Stimulated activated CD4-positive, alpha-beta T cell treated with anti-CD3 and anti-CD28 coated beads, TNF-alpha, amount 100 ng/mL, for 24 hours (primary cell): Measurements from ENCODE around the gene C1QTNF1.

Experiments used
- DNase-seq, 3 experiments: peaks; one replicate each; pipeline ENCODE4 v3.0.0-alpha.2; 2020; ENCODE audit warnings: low read depth in 3 of 3

Gene C1QTNF1

GRCh38 chr17:79078476-79079190, 54.7 kb downstream of the C1QTNF1 start:
- no peak for DNase-seq

- DNase-seq: no peak
Measured at GRCh38 chr17:79079421-79080200, 55.6 kb downstream of the C1QTNF1 start.

GRCh38 chr17:79080349-79080748, 56.4 kb downstream of the C1QTNF1 start:
- DNase-seq: no peak

GRCh38 chr17:79080761-79081290, 56.9 kb downstream of the C1QTNF1 start:
- DNase-seq: no peak

- no peak for DNase-seq
Measured at GRCh38 chr17:79081571-79082276, 57.8 kb downstream of the C1QTNF1 start.

- DNase-seq: peak in 2 of 3 experiments; percentile 25 to 42
Measured at GRCh38 chr17:79082311-79083190, 58.6 kb downstream of the C1QTNF1 start.

GRCh38 chr17:79083191-79083971, 59.4 kb downstream of the C1QTNF1 start:
- no peak for DNase-seq

- no peak for DNase-seq
Measured at GRCh38 chr17:79084291-79085153, 60.6 kb downstream of the C1QTNF1 start.

GRCh38 chr17:79085154-79085920, 61.4 kb downstream of the C1QTNF1 start:
- no peak for DNase-seq

GRCh38 chr17:79085921-79086551, 62.1 kb downstream of the C1QTNF1 start:
- no peak for DNase-seq

GRCh38 chr17:79086609-79087427, 62.8 kb downstream of the C1QTNF1 start:
- DNase-seq: no peak

- peak; percentile 54 to 76 (median 69) for DNase-seq
Measured at GRCh38 chr17:79087428-79088143, 63.6 kb downstream of the C1QTNF1 start.

- DNase-seq: no peak
Measured at GRCh38 chr17:79088247-79088996, 64.5 kb downstream of the C1QTNF1 start.

- no peak for DNase-seq
Measured at GRCh38 chr17:79088997-79089328, 65.0 kb downstream of the C1QTNF1 start.

- DNase-seq: no peak
Measured at GRCh38 chr17:79089720-79090442, 65.9 kb downstream of the C1QTNF1 start.
